H1 (cell line): ENCODE measurements around the gene TAMM41. TPM values are rescaled to one million over a fixed set of nuclear protein-coding genes. Genes with fewer than 3 reads are reported as not detected.

Source experiments
- CTCF ChIA-PET: fragments of 300-600 bp; sonication (Branson Sonifier 250); formaldehyde crosslinking; loops from one replicate; lab custom pipeline; 2021; ENCODE audit not compliant: partially characterized antibody; lab: Charles Lee
- POLR2A ChIA-PET: fragments of 300-600 bp; sonication (Branson Sonifier 250); formaldehyde crosslinking; loops from one replicate; lab custom pipeline; 2021; ENCODE audit warnings: inconsistent platforms; ENCODE audit not compliant: partially characterized antibody; lab: Charles Lee
- DNase-seq, 2 experiments: peaks; one replicate each; pipeline versions ENCODE4 v3.0.0 to v3.0.0-alpha.2; 2010 to 2022; ENCODE audit warnings: low spot score in 2 of 2, low read depth in 1 of 2, mixed read lengths in 1 of 2
- FAIRE-seq: peaks from 2 replicates; lab custom pipeline; 2011; peaks lifted over from hg19 to GRCh38; lab: Jason Lieb, UNC
- H2AFZ ChIP-seq: 2 replicates; pipeline ENCODE4 v1.8.1; 2012; ENCODE audit warnings: low read length, inconsistent platforms
- H2AK5ac ChIP-seq: 2 replicates; pipeline ENCODE4 v1.6.1; 2013; ENCODE audit warnings: low read depth, low read length
- H2BK120ac ChIP-seq: replicated peaks from 2 replicates; pipeline ENCODE3; 2013; ENCODE audit warnings: low read depth, low read length, inconsistent platforms
- H2BK12ac ChIP-seq: 2 replicates; pipeline ENCODE4 v1.6.1; 2013; ENCODE audit warnings: low read depth, low read length
- H2BK15ac ChIP-seq: 2 replicates; pipeline ENCODE4 v1.6.1; 2013; ENCODE audit warnings: low read length
- H2BK20ac ChIP-seq: 2 replicates; pipeline ENCODE4 v1.6.1; 2013; ENCODE audit warnings: low read length
- H2BK5ac ChIP-seq: 2 replicates; pipeline ENCODE4 v1.6.1; 2013; ENCODE audit warnings: low read depth, low read length
- H3K14ac ChIP-seq: 2 replicates; pipeline ENCODE4 v1.6.1; 2013; ENCODE audit warnings: inconsistent platforms; ENCODE audit not compliant: insufficient read length
- H3K18ac ChIP-seq: 2 replicates; pipeline ENCODE4 v1.6.1; 2013; ENCODE audit warnings: low read length; ENCODE audit errors: extremely low read depth
- H3K23ac ChIP-seq: 2 replicates; pipeline ENCODE4 v1.6.1; 2013; ENCODE audit warnings: inconsistent platforms; ENCODE audit not compliant: insufficient read length
- H3K23me2 ChIP-seq: 2 replicates; pipeline ENCODE4 v1.6.1; 2013; ENCODE audit warnings: low read depth, low read length
- H3K27ac ChIP-seq: 2 replicates; pipeline ENCODE4 v1.6.1; 2011; ENCODE audit warnings: low read depth, low read length, inconsistent platforms
- H3K27me3 ChIP-seq, 4 experiments: replicated peaks in 1 of 4; 1 replicate in 1 of 4; 2 replicates in 3 of 4; pipeline versions ENCODE4 v1.6.1 to v1.8.1; 2011 to 2013; ENCODE audit warnings: low read length in 3 of 4, mild to moderate bottlenecking in 3 of 4, inconsistent platforms in 2 of 4, mixed read lengths in 2 of 4, moderate library complexity in 1 of 4; ENCODE audit not compliant: control insufficient read depth in 3 of 4, insufficient read depth in 3 of 4; ENCODE audit errors: extremely low read depth in 1 of 4
- H3K36me3 ChIP-seq, 4 experiments: 2 replicates each; pipeline versions ENCODE4 v1.6.1 to v1.8.1; 2011 to 2013; ENCODE audit warnings: mild to moderate bottlenecking in 4 of 4, low read length in 3 of 4, moderate library complexity in 2 of 4, control low read depth in 1 of 4, inconsistent platforms in 1 of 4; ENCODE audit not compliant: insufficient read depth in 4 of 4, control insufficient read depth in 2 of 4
- H3K4ac ChIP-seq: replicated peaks from 2 replicates; pipeline ENCODE3; 2013; ENCODE audit warnings: low read length, low read depth, mixed read lengths, inconsistent platforms; ENCODE audit not compliant: insufficient read length
- H3K4me1 ChIP-seq, 4 experiments: replicated peaks in 1 of 4; 1 replicate in 1 of 4; 2 replicates in 3 of 4; pipeline versions ENCODE4 v1.6.1 to v1.8.1; 2011 to 2013; ENCODE audit warnings: low read length in 3 of 4, inconsistent platforms in 2 of 4, mixed read lengths in 1 of 4; ENCODE audit not compliant: insufficient read depth in 4 of 4, control insufficient read depth in 3 of 4
- H3K4me2 ChIP-seq, 2 experiments: 2 replicates each; pipeline versions ENCODE4 v1.6.1 to v1.8.1; 2011 to 2013; ENCODE audit warnings: low read depth in 2 of 2, low read length in 2 of 2, control low read depth in 1 of 2, inconsistent platforms in 1 of 2, mild to moderate bottlenecking in 1 of 2; ENCODE audit not compliant: insufficient read depth in 1 of 2
- H3K4me3 ChIP-seq, 4 experiments: fragments of 200-600, 300-600 bp in 1 of 4; sonication (generic), shearing (Covaris generic), sonication (Bioruptor Twin) in 1 of 4; 2 replicates each; pipeline versions ENCODE4 v1.5.1 to v1.8.1; 2011 to 2016; ENCODE audit warnings: low read length in 4 of 4, low read depth in 3 of 4, control low read depth in 2 of 4, inconsistent platforms in 2 of 4, mild to moderate bottlenecking in 2 of 4, mixed read lengths in 1 of 4, moderate library complexity in 1 of 4; ENCODE audit not compliant: insufficient read depth in 2 of 4; ENCODE audit errors: extremely low read depth in 1 of 4
- H3K56ac ChIP-seq: replicated peaks from 2 replicates; pipeline ENCODE3; 2013; ENCODE audit warnings: low read depth, mild to moderate bottlenecking, mixed read lengths, low read length, inconsistent platforms; ENCODE audit not compliant: insufficient read length
- H3K79me1 ChIP-seq: 2 replicates; pipeline ENCODE4 v1.6.1; 2013; ENCODE audit warnings: low read depth, low read length, control low read depth
- H3K79me2 ChIP-seq, 2 experiments: 2 replicates each; pipeline versions ENCODE4 v1.6.1 to v1.8.1; 2012 to 2013; ENCODE audit warnings: low read length in 2 of 2, mild to moderate bottlenecking in 2 of 2, inconsistent platforms in 1 of 2; ENCODE audit not compliant: insufficient read depth in 2 of 2, control insufficient read depth in 1 of 2
- H3K9ac ChIP-seq, 4 experiments: replicated peaks in 1 of 4; 1 replicate in 1 of 4; 2 replicates in 3 of 4; pipeline versions ENCODE4 v1.6.1 to v1.8.1; 2011 to 2013; ENCODE audit warnings: low read depth in 3 of 4, low read length in 3 of 4, control low read depth in 2 of 4, mild to moderate bottlenecking in 2 of 4, moderate library complexity in 2 of 4, inconsistent platforms in 1 of 4; ENCODE audit errors: extremely low read depth in 1 of 4
- H3K9me3 ChIP-seq, 2 experiments: 2 replicates each; pipeline versions ENCODE4 v1.6.1 to v1.8.1; 2012 to 2013; ENCODE audit warnings: mild to moderate bottlenecking in 2 of 2, moderate library complexity in 2 of 2, control low read depth in 1 of 2, inconsistent platforms in 1 of 2, low read depth in 1 of 2, low read length in 1 of 2, mixed read lengths in 1 of 2; ENCODE audit not compliant: insufficient read depth in 2 of 2
- H4K20me1 ChIP-seq, 2 experiments: replicated peaks in 1 of 2; 2 replicates each; pipeline versions ENCODE3 to v1.8.1; 2011 to 2013; ENCODE audit warnings: inconsistent platforms in 2 of 2, low read length in 2 of 2, mild to moderate bottlenecking in 1 of 2; ENCODE audit not compliant: insufficient read depth in 2 of 2, control insufficient read depth in 1 of 2
- H4K5ac ChIP-seq: 2 replicates; pipeline ENCODE4 v1.6.1; 2013; ENCODE audit warnings: low read length, low read depth, mixed read lengths, inconsistent platforms; ENCODE audit not compliant: insufficient read length
- H4K8ac ChIP-seq: 2 replicates; pipeline ENCODE4 v1.8.0; 2013; ENCODE audit warnings: mild to moderate bottlenecking, moderate library complexity, low read length, inconsistent platforms; ENCODE audit not compliant: insufficient read depth; ENCODE audit errors: extremely low read depth
- H4K91ac ChIP-seq: replicated peaks from 2 replicates; pipeline ENCODE3; 2013; ENCODE audit warnings: low read length, mixed read lengths, inconsistent platforms; ENCODE audit not compliant: insufficient read length
- RAD21 ChIP-seq, 2 experiments: IDR thresholded peaks in 1 of 2; conservative IDR thresholded peaks in 1 of 2; 2 replicates each; pipeline ENCODE4 v1.6.1; 2011; ENCODE audit warnings: low read depth in 2 of 2, low read length in 2 of 2, improper control_type of control experiment in 1 of 2, inconsistent platforms in 1 of 2, mild to moderate bottlenecking in 1 of 2, moderate library complexity in 1 of 2
- RXRA ChIP-seq: IDR thresholded peaks from 2 replicates; pipeline ENCODE4 v1.6.1; 2011; ENCODE audit warnings: low read depth, mild to moderate bottlenecking, low read length, moderate library complexity; ENCODE audit not compliant: insufficient read depth
- WGBS, 2 experiments: shearing (Covaris generic) in 1 of 2; methylation state at CpG; one replicate each; pipeline versions ENCODE4 v1.1.6 to v1.1.7; 2013 to 2015; ENCODE audit warnings: low lambda C conversion rate in 2 of 2, mixed read lengths in 2 of 2, inconsistent platforms in 1 of 2, low coverage in 1 of 2, missing lambda C conversion rate in 1 of 2; ENCODE audit not compliant: insufficient replicate concordance in 2 of 2, insufficient coverage in 1 of 2, insufficient read length in 1 of 2; ENCODE audit errors: extremely low coverage in 1 of 2, missing lambda C conversion rate in 1 of 2; 5-methylcytosine and 5-hydroxymethylcytosine counted together
- polyA plus RNA-seq, 7 experiments: library from polyadenylated mRNA; depleted of rRNA in 3 of 7; stranded (reverse) in 5 of 7; unstranded in 2 of 7; fragments of >200 nt in 5 of 7; fragments of 200-250 nt in 2 of 7; gene quantifications; 1 replicate in 5 of 7; 2 replicates in 1 of 7; 4 replicates in 1 of 7; pipeline versions ENCODE4 v1.2.1 to v1.2.3, GENCODE V29; 2011 to 2013; ENCODE audit warnings: missing spikeins in 2 of 7, mixed read lengths in 2 of 7
- total RNA-seq: library from RNA; stranded (reverse); fragmentation: NEBNext Ultra II Directional; extraction: Animal tissue kit (Norgen Biotek cat#: 25700); gene quantifications from 2 replicates; pipeline ENCODE4 v1.2.1, GENCODE V29; 2021
- TF ChIP-seq, protein P1 (sequence below), 3 experiments: IDR thresholded peaks; 1 replicate in 2 of 3; 2 replicates in 1 of 3; pipeline versions ENCODE4 v1.5.1 to v1.6.1; 2011; ENCODE audit warnings: low read length in 3 of 3, mild to moderate bottlenecking in 3 of 3, inconsistent platforms in 2 of 3, low read depth in 1 of 3, moderate library complexity in 1 of 3; ENCODE audit not compliant: insufficient read depth in 1 of 3; ENCODE audit errors: control extremely low read depth in 1 of 3
- TF ChIP-seq, protein P2 (sequence below): IDR thresholded peaks from 2 replicates; pipeline ENCODE4 v1.6.1; 2012; ENCODE audit warnings: low read length, inconsistent platforms

TAMM41 gene
- total and polyA plus RNA-seq, 2 of the 8 experiments (the other 6 are each of a cell fraction or from before 2014, with no cell fraction given), result 16.9 to 22.5 TPM

DNA sequence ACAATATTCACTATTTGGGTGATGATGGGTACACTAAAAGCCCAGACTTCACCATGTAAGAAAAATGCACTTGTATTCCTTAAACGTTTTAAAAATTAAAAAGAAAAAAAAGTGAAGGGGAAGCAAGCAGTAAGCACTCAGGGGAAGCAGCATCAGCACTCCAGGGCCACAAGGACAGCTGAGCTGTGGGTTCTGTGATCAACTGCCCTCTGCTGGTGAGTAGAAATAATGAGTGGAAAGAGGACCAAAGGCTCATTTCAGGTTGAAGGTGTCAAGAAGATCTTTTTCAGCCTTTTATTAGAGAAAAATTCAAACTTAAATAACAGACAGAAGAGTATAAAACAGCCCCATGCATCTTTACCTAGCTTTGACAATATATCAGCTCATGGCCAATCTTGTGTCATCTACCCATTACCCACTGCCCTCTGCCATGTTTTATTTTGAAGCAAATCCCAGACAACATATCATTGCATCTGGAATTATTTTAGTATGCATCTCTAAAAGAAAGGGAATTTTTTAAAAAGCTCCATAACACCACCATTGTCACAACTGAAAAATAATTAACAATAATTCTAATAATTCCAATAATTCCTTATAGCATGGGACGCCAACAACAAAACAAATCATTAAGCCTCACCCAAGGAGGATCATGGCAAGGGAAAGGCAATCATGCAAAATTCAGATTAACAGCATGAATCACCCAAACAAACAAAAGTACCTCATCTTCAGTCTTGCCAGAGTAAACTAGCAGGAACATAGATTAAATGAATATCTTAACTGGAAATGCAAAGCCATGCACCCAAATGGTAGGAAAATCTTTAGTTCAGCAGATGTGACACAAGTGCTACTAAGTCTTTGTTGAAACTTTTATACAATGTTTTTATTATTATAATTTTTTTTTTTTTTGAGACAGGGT is 42.5 kb downstream of the TAMM41 start:
- H4K5ac ChIP-seq, result no peak overlapping the region
- H4K91ac ChIP-seq, result no peak overlapping the region
- ChIA-PET CTCF (interaction anchor here (0.6 to 3.6 kb wide), 32 partner anchors 9 to 1013 kb away, joined by 3 to 23 read pairs (median 4); no protein-coding TSS in a partner anchor), POLR2A (no interaction called here)
- no peak overlapping the region for H3K27ac ChIP-seq
- H2BK5ac ChIP-seq, result no peak overlapping the region
- no peak overlapping the region for H3K23ac ChIP-seq
- no peak overlapping the region for H3K4me3 ChIP-seq
- no peak overlapping the region for H2BK20ac ChIP-seq
- H3K36me3 ChIP-seq, result peaks cover 0 to 16% (median 7%) of the 10 kb centered on the region in 4 experiments; a peak in 4 of 8 replicates
- H4K20me1 ChIP-seq, result no peaks in the 10 kb centered on the region
- no peaks in the 10 kb centered on the region for H3K79me1 ChIP-seq
- H3K27me3 ChIP-seq, result no peaks in the 10 kb centered on the region
- no peak overlapping the region for H3K56ac ChIP-seq
- TF ChIP-seq, protein P1, sequence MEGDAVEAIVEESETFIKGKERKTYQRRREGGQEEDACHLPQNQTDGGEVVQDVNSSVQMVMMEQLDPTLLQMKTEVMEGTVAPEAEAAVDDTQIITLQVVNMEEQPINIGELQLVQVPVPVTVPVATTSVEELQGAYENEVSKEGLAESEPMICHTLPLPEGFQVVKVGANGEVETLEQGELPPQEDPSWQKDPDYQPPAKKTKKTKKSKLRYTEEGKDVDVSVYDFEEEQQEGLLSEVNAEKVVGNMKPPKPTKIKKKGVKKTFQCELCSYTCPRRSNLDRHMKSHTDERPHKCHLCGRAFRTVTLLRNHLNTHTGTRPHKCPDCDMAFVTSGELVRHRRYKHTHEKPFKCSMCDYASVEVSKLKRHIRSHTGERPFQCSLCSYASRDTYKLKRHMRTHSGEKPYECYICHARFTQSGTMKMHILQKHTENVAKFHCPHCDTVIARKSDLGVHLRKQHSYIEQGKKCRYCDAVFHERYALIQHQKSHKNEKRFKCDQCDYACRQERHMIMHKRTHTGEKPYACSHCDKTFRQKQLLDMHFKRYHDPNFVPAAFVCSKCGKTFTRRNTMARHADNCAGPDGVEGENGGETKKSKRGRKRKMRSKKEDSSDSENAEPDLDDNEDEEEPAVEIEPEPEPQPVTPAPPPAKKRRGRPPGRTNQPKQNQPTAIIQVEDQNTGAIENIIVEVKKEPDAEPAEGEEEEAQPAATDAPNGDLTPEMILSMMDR (IDR thresholded peaks at IDR 0.05; ENCODE audit: control extremely low read depth in 1 of 3, insufficient read depth in 1 of 3, low read depth in 1 of 3, low read length in 3 of 3), result peak; percentile 57 to 88 (median 76)
- TF ChIP-seq, protein P2, sequence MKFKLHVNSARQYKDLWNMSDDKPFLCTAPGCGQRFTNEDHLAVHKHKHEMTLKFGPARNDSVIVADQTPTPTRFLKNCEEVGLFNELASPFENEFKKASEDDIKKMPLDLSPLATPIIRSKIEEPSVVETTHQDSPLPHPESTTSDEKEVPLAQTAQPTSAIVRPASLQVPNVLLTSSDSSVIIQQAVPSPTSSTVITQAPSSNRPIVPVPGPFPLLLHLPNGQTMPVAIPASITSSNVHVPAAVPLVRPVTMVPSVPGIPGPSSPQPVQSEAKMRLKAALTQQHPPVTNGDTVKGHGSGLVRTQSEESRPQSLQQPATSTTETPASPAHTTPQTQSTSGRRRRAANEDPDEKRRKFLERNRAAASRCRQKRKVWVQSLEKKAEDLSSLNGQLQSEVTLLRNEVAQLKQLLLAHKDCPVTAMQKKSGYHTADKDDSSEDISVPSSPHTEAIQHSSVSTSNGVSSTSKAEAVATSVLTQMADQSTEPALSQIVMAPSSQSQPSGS, result no peak
- TF ChIP-seq RXRA (no peak), RAD21 (IDR thresholded peaks at IDR 0.05 in 1 of 2, conservative IDR thresholded peaks at IDR 0.05 in 1 of 2; ENCODE audit: low read depth in 2 of 2, low read length in 2 of 2) (peak; percentile 74 to 80)
- no peaks in the 10 kb centered on the region for H3K9me3 ChIP-seq
- H2AK5ac ChIP-seq, result no peak overlapping the region
- H3K9ac ChIP-seq, result no peak overlapping the region
- no peak overlapping the region for H2AFZ ChIP-seq
- no peak overlapping the region for H2BK120ac ChIP-seq
- no peaks in the 10 kb centered on the region for H3K23me2 ChIP-seq
- H3K79me2 ChIP-seq, result no peaks in the 10 kb centered on the region
- no peak overlapping the region for H2BK12ac ChIP-seq
- no peaks in the 10 kb centered on the region for H3K4me1 ChIP-seq
- no peak overlapping the region for H3K4me2 ChIP-seq
- no peak overlapping the region for H3K18ac ChIP-seq
- no peak for DNase-seq
- H2BK15ac ChIP-seq, result no peak overlapping the region
- H3K4ac ChIP-seq, result no peak overlapping the region
- 48% methylated on average over 2 of the region's 2 CpGs; no CpG with 5 or more reads in 1 of the 2 experiments for WGBS, 2 experiments
- H4K8ac ChIP-seq, result no peak overlapping the region
- H3K14ac ChIP-seq, result no peak overlapping the region
- peak; percentile 85 for FAIRE-seq
